Muscle layer of colon (tissue), 2 donors: Measurements from ENCODE around the gene APCDD1L.
"Not testable (repeated sequence)": the region's sequence is repeated elsewhere in the genome, so short reads cannot be mapped to it uniquely, and the experiment has no call there.

Experiments
- H3K27ac ChIP-seq: one replicate; pipeline ENCODE4 v1.7.0; 2013; ENCODE audit warnings: low read depth, mild to moderate bottlenecking, low read length, moderate library complexity
- H3K27me3 ChIP-seq, 2 donors: one replicate each; pipeline ENCODE4 v1.7.0; 2013; ENCODE audit warnings: low read length in 2 of 2, mild to moderate bottlenecking in 2 of 2; ENCODE audit not compliant: insufficient read depth in 2 of 2, control insufficient read depth in 1 of 2
- H3K36me3 ChIP-seq: one replicate; pipeline ENCODE4 v1.7.0; 2013; ENCODE audit warnings: mild to moderate bottlenecking, low read length; ENCODE audit not compliant: insufficient read depth
- H3K4me1 ChIP-seq: one replicate; pipeline ENCODE4 v1.7.0; 2013; ENCODE audit warnings: mild to moderate bottlenecking, low read length; ENCODE audit not compliant: insufficient read depth
- H3K4me3 ChIP-seq, 2 donors: one replicate each; pipeline ENCODE4 v1.7.0; 2013; ENCODE audit warnings: low read length in 2 of 2, low read depth in 1 of 2, mild to moderate bottlenecking in 1 of 2, moderate library complexity in 1 of 2
- H3K9ac ChIP-seq: one replicate; pipeline ENCODE4 v1.7.0; 2013; ENCODE audit warnings: low read length
- H3K9me3 ChIP-seq: one replicate; pipeline ENCODE4 v1.7.0; 2013; ENCODE audit warnings: mild to moderate bottlenecking, low read length
- donor health status: abdominal sarcoma.
- donor health status: Adenocarcinoma of cecum.

Gene APCDD1L

DNA sequence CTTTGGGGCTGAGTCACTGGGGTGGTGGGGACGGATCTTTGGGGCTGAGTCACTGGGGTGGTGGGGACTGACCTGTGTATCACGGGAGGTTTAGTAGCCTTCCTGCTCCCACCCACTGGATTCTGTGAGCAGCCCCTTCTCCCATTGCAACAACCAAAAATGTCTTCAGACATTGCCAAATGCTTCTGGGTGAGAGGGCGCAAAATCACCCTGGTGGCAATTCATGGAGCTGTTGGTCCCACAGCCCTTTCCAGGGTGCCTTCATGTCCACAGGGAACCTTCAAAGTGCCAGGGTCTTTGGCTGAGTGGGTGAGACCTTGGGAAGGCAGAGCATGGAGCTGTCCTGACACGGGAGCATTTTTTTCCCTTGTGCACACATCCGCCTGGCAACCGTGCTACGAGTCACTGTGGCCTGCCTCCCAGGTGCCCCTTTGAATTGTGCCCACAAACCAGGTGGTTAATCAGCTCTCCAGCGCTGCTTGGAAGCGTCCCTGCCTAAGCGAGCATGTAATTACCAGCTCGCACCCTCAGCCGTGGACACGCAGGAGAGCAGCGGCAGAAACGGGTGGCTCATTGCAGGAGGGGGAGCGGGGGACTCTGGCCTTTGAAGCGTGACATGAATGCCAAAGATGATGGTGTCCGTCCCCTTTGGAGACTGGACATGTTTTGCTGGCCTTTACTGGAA, 27.4 kb upstream of the APCDD1L start:
- H3K36me3 ChIP-seq = no peaks in the 10 kb centered on the region
- H3K27me3 ChIP-seq = no peaks in the 10 kb centered on the region
- no peak overlapping the region for H3K9ac ChIP-seq
- H3K4me1 ChIP-seq = no peaks in the 10 kb centered on the region
- H3K27ac ChIP-seq = no peak overlapping the region
- no peak overlapping the region for H3K4me3 ChIP-seq
- no peaks in the 10 kb centered on the region for H3K9me3 ChIP-seq

- H3K27ac ChIP-seq, H3K9me3 ChIP-seq, H3K4me3 ChIP-seq, H3K36me3 ChIP-seq, H3K4me1 ChIP-seq, H3K9ac ChIP-seq, H3K27me3 ChIP-seq: not testable (repeated sequence)
Observed at GRCh38 chr20:58542034-58542410, 26.8 kb upstream of the APCDD1L start.

DNA sequence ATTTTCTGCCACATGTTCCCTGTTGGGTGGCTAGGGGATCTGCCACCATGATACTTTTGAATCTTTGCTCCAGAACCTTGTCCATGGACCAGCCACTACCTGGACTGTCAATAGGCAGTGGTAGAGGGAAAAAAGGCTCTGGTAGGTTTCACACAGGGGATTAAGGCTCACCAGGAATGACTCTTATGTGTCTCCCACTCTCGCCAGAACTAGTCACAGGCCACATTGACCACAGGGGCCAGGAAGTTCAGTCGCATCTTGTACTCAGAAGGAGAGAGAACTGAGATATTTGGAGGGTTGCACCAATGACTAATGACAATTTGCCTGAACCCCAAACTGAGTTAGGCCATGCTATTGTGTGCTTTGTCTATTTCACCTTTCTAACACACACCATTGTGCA, 23.6 kb upstream of the APCDD1L start:
- H3K4me3 ChIP-seq = no peak overlapping the region
- no peaks in the 10 kb centered on the region for H3K9me3 ChIP-seq
- H3K27me3 ChIP-seq = no peaks in the 10 kb centered on the region
- H3K36me3 ChIP-seq = no peaks in the 10 kb centered on the region
- no peak overlapping the region for H3K27ac ChIP-seq
- no peak overlapping the region for H3K9ac ChIP-seq
- H3K4me1 ChIP-seq = no peaks in the 10 kb centered on the region

- H3K9me3 ChIP-seq = no peaks in the 10 kb centered on the region
- no peaks in the 10 kb centered on the region for H3K4me1 ChIP-seq
- H3K4me3 ChIP-seq = no peak overlapping the region
Observed at GRCh38 chr20:58537831-58538230, 22.6 kb upstream of the APCDD1L start.

DNA sequence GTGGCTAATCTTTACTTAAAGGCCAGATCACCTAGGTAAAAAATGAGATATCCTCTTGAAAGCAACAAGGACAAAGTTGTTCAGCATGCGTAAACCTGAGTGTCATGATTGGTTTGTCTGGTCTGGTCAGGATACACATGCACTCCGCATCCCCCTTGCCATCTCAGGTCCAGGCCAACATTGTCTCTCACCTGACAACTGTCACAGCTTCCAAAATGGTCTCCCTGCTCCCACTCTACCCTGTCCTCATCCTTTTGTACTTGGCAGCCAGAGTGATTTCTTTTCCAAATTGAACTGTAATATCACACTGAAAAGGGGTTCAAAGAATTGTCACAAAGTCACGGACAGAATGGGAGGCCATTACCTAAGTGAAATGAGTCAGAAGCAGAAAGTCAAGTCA, 21.1 kb upstream of the APCDD1L start:
- no peaks in the 10 kb centered on the region for H3K36me3 ChIP-seq
- peaks cover 8% of the 10 kb centered on the region for H3K9me3 ChIP-seq
- no peak overlapping the region for H3K9ac ChIP-seq
- H3K4me1 ChIP-seq = no peaks in the 10 kb centered on the region
- H3K27ac ChIP-seq = no peak overlapping the region
- H3K4me3 ChIP-seq = no peak overlapping the region
- H3K27me3 ChIP-seq = no peaks in the 10 kb centered on the region

More at GRCh38 chr20:58537831-58538230, 22.6 kb upstream of the APCDD1L start:
- H3K36me3 ChIP-seq = no peaks in the 10 kb centered on the region
- H3K27me3 ChIP-seq = no peaks in the 10 kb centered on the region
- no peak overlapping the region for H3K9ac ChIP-seq
- no peak overlapping the region for H3K27ac ChIP-seq

GRCh38 chr20:58531657-58532056, 16.5 kb upstream of the APCDD1L start:
- Histone ChIP-seq H3K36me3 (no peaks in the 10 kb centered on the region), H3K9me3 (peaks cover 11% of the 10 kb centered on the region)

GRCh38 chr20:58531063-58531462, 15.9 kb upstream of the APCDD1L start:
- no peaks in the 10 kb centered on the region for H3K36me3 ChIP-seq
- H3K4me1 ChIP-seq = no peaks in the 10 kb centered on the region
- no peak overlapping the region for H3K27ac ChIP-seq
- H3K9me3 ChIP-seq = peaks cover 14% of the 10 kb centered on the region
- no peak overlapping the region for H3K9ac ChIP-seq
- no peak overlapping the region for H3K4me3 ChIP-seq
- no peaks in the 10 kb centered on the region for H3K27me3 ChIP-seq

More at GRCh38 chr20:58531657-58532056, 16.5 kb upstream of the APCDD1L start:
- Histone ChIP-seq H3K9ac (no peak overlapping the region), H3K27ac (no peak overlapping the region), H3K4me3 (no peak overlapping the region), H3K27me3 (no peaks in the 10 kb centered on the region), H3K4me1 (no peaks in the 10 kb centered on the region)

GRCh38 chr20:58528412-58528811, 13.2 kb upstream of the APCDD1L start:
- H3K27me3 ChIP-seq = no peaks in the 10 kb centered on the region
- H3K9me3 ChIP-seq = peaks cover 16% of the 10 kb centered on the region
- H3K4me3 ChIP-seq = no peak overlapping the region
- no peaks in the 10 kb centered on the region for H3K4me1 ChIP-seq
- H3K36me3 ChIP-seq = no peaks in the 10 kb centered on the region
- no peak overlapping the region for H3K9ac ChIP-seq
- no peak overlapping the region for H3K27ac ChIP-seq

DNA sequence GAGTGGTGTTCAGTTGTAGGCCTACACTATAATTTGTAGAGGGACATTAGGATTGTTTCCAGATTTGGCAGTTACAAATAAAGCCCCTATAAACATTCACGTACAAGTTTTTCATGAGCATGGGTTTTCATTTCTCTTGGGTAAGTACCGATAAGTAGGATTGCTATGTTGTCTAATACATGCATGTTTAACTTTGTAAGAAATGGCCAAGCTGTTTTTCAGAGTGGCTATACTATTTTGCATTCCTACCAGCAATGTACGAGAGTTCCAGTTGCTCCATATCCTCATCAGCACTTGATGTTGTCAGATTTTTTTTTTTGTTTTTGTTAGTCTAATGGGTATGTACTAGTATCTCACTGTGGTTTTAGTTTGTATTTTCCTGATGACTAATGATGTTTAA, 11.2 kb upstream of the APCDD1L start:
- Histone ChIP-seq H3K27ac (no peak overlapping the region), H3K9ac (no peak overlapping the region)

GRCh38 chr20:58524814-58525213, 9.6 kb upstream of the APCDD1L start:
- no peak overlapping the region for H3K9ac ChIP-seq
- no peaks in the 10 kb centered on the region for H3K27me3 ChIP-seq
- no peaks in the 10 kb centered on the region for H3K36me3 ChIP-seq
- H3K4me3 ChIP-seq = no peak overlapping the region
- H3K9me3 ChIP-seq = peaks cover 6% of the 10 kb centered on the region
- no peaks in the 10 kb centered on the region for H3K4me1 ChIP-seq
- H3K27ac ChIP-seq = no peak overlapping the region

More for the DNA sequence above, 11.2 kb upstream of the APCDD1L start:
- peaks cover 9% of the 10 kb centered on the region for H3K9me3 ChIP-seq
- no peaks in the 10 kb centered on the region for H3K27me3 ChIP-seq
- H3K36me3 ChIP-seq = no peaks in the 10 kb centered on the region
- no peaks in the 10 kb centered on the region for H3K4me1 ChIP-seq
- H3K4me3 ChIP-seq = no peak overlapping the region

DNA sequence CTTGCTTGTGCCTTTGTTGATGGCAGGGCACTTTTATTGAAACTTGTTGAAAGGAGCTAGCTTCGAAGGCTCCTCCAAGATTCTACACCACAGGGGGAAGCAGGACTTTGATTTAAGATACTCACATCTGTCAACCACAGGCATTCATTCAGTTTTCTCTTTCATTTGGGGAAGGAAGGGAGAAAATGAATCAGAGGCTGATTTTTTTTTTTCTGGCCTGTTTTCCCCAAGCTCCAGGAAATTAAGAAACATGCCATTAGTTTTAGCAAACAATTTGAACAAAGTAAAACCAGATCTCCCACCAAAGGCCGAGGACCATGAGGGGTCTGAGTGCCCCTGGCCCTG, 8.7 kb upstream of the APCDD1L start:
- Histone ChIP-seq H3K27ac (no peak overlapping the region), H3K27me3 (no peaks in the 10 kb centered on the region), H3K4me3 (no peak overlapping the region), H3K4me1 (no peaks in the 10 kb centered on the region), H3K9ac (no peak overlapping the region), H3K36me3 (no peaks in the 10 kb centered on the region), H3K9me3 (peaks cover 6% of the 10 kb centered on the region)
